NCI-H1930 (cell line): ENCODE data around the gene B3GNT3.
"Not testable (repeated sequence)": the region's sequence is repeated elsewhere in the genome, so short reads cannot be mapped to it uniquely, and the experiment has no call there.

ENCODE experiments used
- DNase-seq, 2 experiments: peaks; one replicate each; lab custom pipeline; 2025; lab: John Stamatoyannopoulos, UW

Gene B3GNT3

GRCh38 chr19:17766543-17767131, 28.3 kb upstream of the B3GNT3 start:
- DNase-seq = no peak

GRCh38 chr19:17767559-17767958, 27.4 kb upstream of the B3GNT3 start:
- DNase-seq = no peak

GRCh38 chr19:17770613-17771012, 24.3 kb upstream of the B3GNT3 start:
- DNase-seq = no peak

- no peak for DNase-seq
These were observed 22.8 kb upstream of the B3GNT3 start for GRCh38 chr19:17772172-17772571.

GRCh38 chr19:17775245-17775927, 19.6 kb upstream of the B3GNT3 start:
- DNase-seq = no peak

GRCh38 chr19:17775991-17776803, 18.7 kb upstream of the B3GNT3 start:
- DNase-seq = no peak

GRCh38 chr19:17777840-17778239, 17.1 kb upstream of the B3GNT3 start:
- DNase-seq = not testable (repeated sequence)

- no peak for DNase-seq
These were observed 16.5 kb upstream of the B3GNT3 start for GRCh38 chr19:17778251-17778967.

- peak in 1 of 2 experiments; percentile 11 for DNase-seq
These were observed 15.7 kb upstream of the B3GNT3 start for GRCh38 chr19:17778968-17779929.

- DNase-seq = no peak
These were observed 14.2 kb upstream of the B3GNT3 start for GRCh38 chr19:17780781-17781180.

- DNase-seq = not testable (repeated sequence)
These were observed 11.2 kb upstream of the B3GNT3 start for GRCh38 chr19:17783721-17784120.

- DNase-seq = peak; percentile 32 to 34
These were observed 10.5 kb upstream of the B3GNT3 start for GRCh38 chr19:17784201-17785008.

GRCh38 chr19:17787274-17787913, 7.5 kb upstream of the B3GNT3 start:
- DNase-seq = no peak

- no peak for DNase-seq
These were observed 6.3 kb upstream of the B3GNT3 start for GRCh38 chr19:17788632-17789031.

GRCh38 chr19:17790059-17790780, 4.7 kb upstream of the B3GNT3 start:
- no peak for DNase-seq

- no peak for DNase-seq
These were observed 567 bp upstream of the B3GNT3 start for GRCh38 chr19:17794412-17794730.

- no peak for DNase-seq
These were observed 538 bp downstream of the B3GNT3 start for GRCh38 chr19:17795495-17795856.

- DNase-seq = no peak
These were observed 1.3 kb downstream of the B3GNT3 start for GRCh38 chr19:17796013-17796837.
